H9 (cell line): ENCODE results near the gene RYR1. TPM values are rescaled to one million over a fixed set of nuclear protein-coding genes. Genes with fewer than 3 reads are reported as not detected.

Source experiments
- DNase-seq: peaks from one replicate; pipeline ENCODE4 v3.0.0-alpha.2; 2017
- H2AFZ ChIP-seq: one replicate; pipeline ENCODE4 v1.6.1; 2013; ENCODE audit warnings: mild to moderate bottlenecking, low read length, control low read depth, moderate library complexity
- H2AK5ac ChIP-seq: 2 replicates; pipeline ENCODE4 v1.6.1; 2013; ENCODE audit warnings: low read length, control low read depth, mixed read lengths; ENCODE audit not compliant: insufficient read length
- H2BK120ac ChIP-seq: one replicate; pipeline ENCODE4 v1.6.1; 2013; ENCODE audit warnings: low read depth, mild to moderate bottlenecking, low read length, control low read depth, inconsistent platforms; ENCODE audit not compliant: poor library complexity, severe bottlenecking
- H2BK12ac ChIP-seq: 2 replicates; pipeline ENCODE4 v1.6.1; 2013; ENCODE audit warnings: low read length, control low read depth, mixed read lengths, low read depth; ENCODE audit not compliant: insufficient read length
- H2BK15ac ChIP-seq: 2 replicates; pipeline ENCODE4 v1.6.1; 2013; ENCODE audit warnings: low read depth, low read length, control low read depth
- H2BK20ac ChIP-seq: one replicate; pipeline ENCODE4 v1.6.1; 2013; ENCODE audit warnings: low read depth, mild to moderate bottlenecking, low read length, control low read depth, inconsistent platforms; ENCODE audit not compliant: poor library complexity, severe bottlenecking
- H2BK5ac ChIP-seq: 2 replicates; pipeline ENCODE4 v1.6.1; 2013; ENCODE audit warnings: low read length, control low read depth, mixed read lengths; ENCODE audit not compliant: insufficient read length
- H3K14ac ChIP-seq: 2 replicates; pipeline ENCODE4 v1.6.1; 2013; ENCODE audit warnings: low read length, control low read depth; ENCODE audit not compliant: insufficient read depth
- H3K18ac ChIP-seq: 2 replicates; pipeline ENCODE4 v1.6.1; 2013; ENCODE audit warnings: low read depth, mild to moderate bottlenecking, mixed read lengths, low read length, control low read depth; ENCODE audit not compliant: insufficient read length
- H3K23ac ChIP-seq: 2 replicates; pipeline ENCODE4 v1.6.1; 2013; ENCODE audit warnings: low read length, control low read depth, mixed read lengths, low read depth; ENCODE audit not compliant: insufficient read length
- H3K23me2 ChIP-seq: 2 replicates; pipeline ENCODE4 v1.6.1; 2013; ENCODE audit warnings: low read depth, mild to moderate bottlenecking, mixed read lengths, low read length, control low read depth; ENCODE audit not compliant: insufficient read length, poor library complexity, severe bottlenecking
- H3K27ac ChIP-seq: 2 replicates; pipeline ENCODE4 v1.5.1; 2013; ENCODE audit warnings: low read length, control low read depth, mixed read lengths, low read depth; ENCODE audit not compliant: insufficient read length
- H3K27me3 ChIP-seq: 2 replicates; pipeline ENCODE4 v1.6.1; 2013; ENCODE audit warnings: low read length, control low read depth, inconsistent platforms; ENCODE audit not compliant: insufficient read depth
- H3K4ac ChIP-seq: 2 replicates; pipeline ENCODE4 v1.6.1; 2013; ENCODE audit warnings: low read depth, mild to moderate bottlenecking, control low read depth, inconsistent platforms, low read length, moderate library complexity
- H3K4me1 ChIP-seq: 2 replicates; pipeline ENCODE4 v1.6.1; 2013; ENCODE audit warnings: low read length, control low read depth, inconsistent platforms; ENCODE audit not compliant: insufficient read depth
- H3K4me2 ChIP-seq: 2 replicates; pipeline ENCODE4 v1.6.1; 2013; ENCODE audit warnings: low read length, control low read depth, mixed read lengths; ENCODE audit not compliant: insufficient read length, insufficient read depth
- H3K56ac ChIP-seq: 2 replicates; pipeline ENCODE4 v1.6.1; 2013; ENCODE audit warnings: low read depth, mild to moderate bottlenecking, mixed read lengths, low read length, control low read depth; ENCODE audit not compliant: insufficient read length
- H3K79me1 ChIP-seq: 2 replicates; pipeline ENCODE4 v1.6.1; 2013; ENCODE audit warnings: low read depth, mild to moderate bottlenecking, moderate library complexity, low read length, control low read depth, inconsistent platforms; ENCODE audit not compliant: insufficient read depth, poor library complexity, severe bottlenecking
- H3K79me2 ChIP-seq: 2 replicates; pipeline ENCODE4 v1.6.1; 2013; ENCODE audit warnings: low read length, control low read depth, inconsistent platforms; ENCODE audit not compliant: insufficient read depth
- H3K9ac ChIP-seq: 2 replicates; pipeline ENCODE4 v1.6.1; 2013; ENCODE audit warnings: low read length, control low read depth, mixed read lengths; ENCODE audit not compliant: insufficient read length; ENCODE audit errors: extremely low read depth
- H3K9me3 ChIP-seq: one replicate; pipeline ENCODE4 v1.6.1; 2013; ENCODE audit warnings: low read depth, low read length, inconsistent platforms; ENCODE audit not compliant: control insufficient read depth
- H3T11ph ChIP-seq: one replicate; pipeline ENCODE4 v1.6.1; 2013; ENCODE audit warnings: mild to moderate bottlenecking, low read length, control low read depth, inconsistent platforms
- H4K20me1 ChIP-seq: one replicate; pipeline ENCODE4 v1.6.1; 2013; ENCODE audit not compliant: control insufficient read depth, insufficient read length, insufficient read depth
- H4K5ac ChIP-seq: 2 replicates; pipeline ENCODE4 v1.6.1; 2013; ENCODE audit warnings: low read depth, mild to moderate bottlenecking, mixed read lengths, low read length, control low read depth; ENCODE audit not compliant: insufficient read length
- H4K8ac ChIP-seq: replicated peaks from 2 replicates; pipeline ENCODE4 v1.6.1; 2013; ENCODE audit warnings: low read length, control low read depth, mixed read lengths, low read depth; ENCODE audit not compliant: insufficient read length
- H4K91ac ChIP-seq: 2 replicates; pipeline ENCODE4 v1.6.1; 2013; ENCODE audit warnings: low read depth, mild to moderate bottlenecking, moderate library complexity, mixed read lengths, low read length, control low read depth; ENCODE audit not compliant: insufficient read length
- H3K27ac Mint-ChIP-seq, 3 experiments: 2 replicates in 2 of 3; 3 replicates in 1 of 3; pipeline ENCODE4 v1.8.0; 2020 to 2021; ENCODE audit warnings: mixed read lengths in 3 of 3, mild to moderate bottlenecking in 1 of 3, moderate library complexity in 1 of 3
- H3K27me3 Mint-ChIP-seq: 2 replicates; pipeline ENCODE4 v1.8.0; 2021; ENCODE audit warnings: low read depth, mild to moderate bottlenecking, moderate library complexity, mixed read lengths
- H3K36me3 Mint-ChIP-seq, 3 experiments: 2 replicates in 2 of 3; 3 replicates in 1 of 3; pipeline ENCODE4 v1.8.0; 2020 to 2021; ENCODE audit warnings: low read depth in 3 of 3, mixed read lengths in 3 of 3; ENCODE audit not compliant: insufficient read depth in 1 of 3
- H3K4me1 Mint-ChIP-seq, 2 experiments: 2 replicates each; pipeline ENCODE4 v1.8.0; 2020; ENCODE audit warnings: mixed read lengths in 2 of 2
- H3K4me3 Mint-ChIP-seq, 2 experiments: 2 replicates in 1 of 2; 3 replicates in 1 of 2; pipeline ENCODE4 v1.8.0; 2020 to 2021; ENCODE audit warnings: mild to moderate bottlenecking in 2 of 2, mixed read lengths in 2 of 2, moderate library complexity in 1 of 2
- H3K9me3 Mint-ChIP-seq, 2 experiments: 2 replicates in 1 of 2; 3 replicates in 1 of 2; pipeline ENCODE4 v1.8.0; 2020; ENCODE audit warnings: mild to moderate bottlenecking in 2 of 2, mixed read lengths in 2 of 2, moderate library complexity in 1 of 2
- WGBS: extraction: QIAGEN DNeasy Blood & Tissue Kit; methylation state at CpG from one replicate; pipeline ENCODE4 v1.1.7; 2013; ENCODE audit warnings: missing lambda C conversion rate, low lambda C conversion rate, mixed read lengths; ENCODE audit not compliant: insufficient read length; ENCODE audit errors: extremely low coverage; 5-methylcytosine and 5-hydroxymethylcytosine counted together
- total RNA-seq: library from RNA; stranded (reverse); gene quantifications from 2 replicates; pipeline ENCODE4 v1.2.1, GENCODE V29; 2021
- TF ChIP-seq, protein P1 (sequence below): fragments of 200-600 bp; sonication (generic); conservative IDR thresholded peaks from 3 replicates; pipeline ENCODE4 v1.8.0; 2021; ENCODE audit warnings: antibody characterized with exemption, mild to moderate bottlenecking

Gene RYR1
- total RNA-seq, 1 experiment from 2014 or later = 8.9 TPM

DNA sequence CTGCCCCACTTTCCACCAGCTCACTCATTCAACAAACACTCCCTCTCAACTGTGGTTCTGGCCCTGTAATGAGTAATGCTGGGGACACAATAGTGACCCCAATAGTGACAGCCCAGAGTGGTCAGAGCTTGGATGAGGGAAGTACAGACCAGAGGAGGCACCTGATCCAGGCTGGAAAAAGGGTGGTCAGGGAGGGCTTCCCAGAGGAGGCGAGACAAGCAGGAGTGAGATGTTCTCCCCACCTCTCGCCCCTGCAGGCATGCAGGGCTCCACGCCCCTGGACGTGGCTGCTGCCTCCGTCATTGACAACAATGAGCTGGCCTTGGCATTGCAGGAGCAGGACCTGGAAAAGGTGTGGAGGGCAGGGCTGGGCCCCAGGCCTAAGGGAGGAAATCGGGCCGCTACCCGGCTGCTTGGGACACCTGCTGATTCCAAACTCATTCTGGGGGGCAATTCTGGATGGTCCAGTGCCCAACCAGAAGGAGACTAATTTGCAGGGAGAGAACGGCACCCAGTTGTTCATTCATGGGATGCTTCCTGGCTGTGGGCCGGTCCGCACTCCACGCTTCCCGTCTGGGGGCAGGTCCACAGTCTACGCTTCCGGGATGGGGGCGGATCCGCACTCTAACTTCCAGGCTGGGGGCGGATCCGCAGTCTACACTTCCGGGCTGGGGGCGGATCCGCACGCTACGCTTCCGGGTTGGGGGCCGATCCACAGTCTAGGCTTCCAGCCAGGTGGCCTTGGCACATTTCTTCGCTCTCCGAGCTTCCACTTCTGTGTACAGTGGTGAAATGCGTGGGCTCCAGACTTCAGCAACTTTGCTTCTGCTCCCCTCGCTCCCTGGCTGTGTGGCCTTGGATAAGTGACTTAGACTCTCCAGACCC, 63.4 kb downstream of the RYR1 start:
- peak overlapping the region in 2 of 3 experiments; percentile 36 to 88; a peak in 3 of 7 replicates for H3K27ac Mint-ChIP-seq
- H2BK12ac ChIP-seq = no peak overlapping the region
- no peak overlapping the region for H2BK120ac ChIP-seq
- DNase-seq = no peak
- H3K56ac ChIP-seq = no peak overlapping the region
- H3K14ac ChIP-seq = no peak overlapping the region
- H3K27me3 ChIP-seq = no peaks in the 10 kb centered on the region
- H3K4ac ChIP-seq = no peak overlapping the region
- H2BK15ac ChIP-seq = no peak overlapping the region
- H3K18ac ChIP-seq = no peak overlapping the region
- H3K27ac ChIP-seq = no peak overlapping the region
- H3K4me1 Mint-ChIP-seq = peaks cover 12 to 16% of the 10 kb centered on the region in 2 experiments
- no peaks in the 10 kb centered on the region for H3K23me2 ChIP-seq
- H3K27me3 Mint-ChIP-seq = no peaks in the 10 kb centered on the region; the same call in 1 of the 2 replicates
- no peak overlapping the region for H3K4me3 Mint-ChIP-seq
- H3K9ac ChIP-seq = no peak overlapping the region
- H2AFZ ChIP-seq = no peak overlapping the region
- no peak overlapping the region for H4K5ac ChIP-seq
- H4K8ac ChIP-seq = no peak overlapping the region
- TF ChIP-seq, protein P1, sequence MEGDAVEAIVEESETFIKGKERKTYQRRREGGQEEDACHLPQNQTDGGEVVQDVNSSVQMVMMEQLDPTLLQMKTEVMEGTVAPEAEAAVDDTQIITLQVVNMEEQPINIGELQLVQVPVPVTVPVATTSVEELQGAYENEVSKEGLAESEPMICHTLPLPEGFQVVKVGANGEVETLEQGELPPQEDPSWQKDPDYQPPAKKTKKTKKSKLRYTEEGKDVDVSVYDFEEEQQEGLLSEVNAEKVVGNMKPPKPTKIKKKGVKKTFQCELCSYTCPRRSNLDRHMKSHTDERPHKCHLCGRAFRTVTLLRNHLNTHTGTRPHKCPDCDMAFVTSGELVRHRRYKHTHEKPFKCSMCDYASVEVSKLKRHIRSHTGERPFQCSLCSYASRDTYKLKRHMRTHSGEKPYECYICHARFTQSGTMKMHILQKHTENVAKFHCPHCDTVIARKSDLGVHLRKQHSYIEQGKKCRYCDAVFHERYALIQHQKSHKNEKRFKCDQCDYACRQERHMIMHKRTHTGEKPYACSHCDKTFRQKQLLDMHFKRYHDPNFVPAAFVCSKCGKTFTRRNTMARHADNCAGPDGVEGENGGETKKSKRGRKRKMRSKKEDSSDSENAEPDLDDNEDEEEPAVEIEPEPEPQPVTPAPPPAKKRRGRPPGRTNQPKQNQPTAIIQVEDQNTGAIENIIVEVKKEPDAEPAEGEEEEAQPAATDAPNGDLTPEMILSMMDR = no peak
- no CpG with 5 or more reads among the region's 30 CpGs for WGBS
- no peaks in the 10 kb centered on the region for H3K9me3 Mint-ChIP-seq
- H3K79me2 ChIP-seq = no peaks in the 10 kb centered on the region
- H4K20me1 ChIP-seq = no peaks in the 10 kb centered on the region
- no peaks in the 10 kb centered on the region for H3K79me1 ChIP-seq
- H2AK5ac ChIP-seq = no peak overlapping the region
- H3K4me1 ChIP-seq = no peaks in the 10 kb centered on the region; the same call in 1 of the 2 replicates
- no peak overlapping the region for H3K23ac ChIP-seq
- peaks cover 49 to 65% (median 50%) of the 10 kb centered on the region in 3 experiments for H3K36me3 Mint-ChIP-seq
- no peak overlapping the region for H3T11ph ChIP-seq
- H2BK5ac ChIP-seq = no peak overlapping the region
- no peak overlapping the region for H3K4me2 ChIP-seq
- H4K91ac ChIP-seq = no peak overlapping the region
- H3K9me3 ChIP-seq = no peaks in the 10 kb centered on the region
- no peak overlapping the region for H2BK20ac ChIP-seq
